Measurements from ENCODE around the gene KLHL26. TPM values are rescaled to one million over a fixed set of nuclear protein-coding genes. Genes with fewer than 3 reads are reported as not detected.

KLHL26 gene
- total and polyA plus RNA-seq, 2 of the 13 experiments (the other 11 are each of a cell fraction or from before 2014, with no cell fraction given), result 1.5 to 1.7 TPM

- TF ChIP-seq ZNF180 (CRISPR knock-in tag; IDR thresholded peaks at IDR 0.05; ENCODE audit: borderline replicate concordance, low read depth), result no peak
- TF ChIP-seq NR0B2 (CRISPR knock-in tag; IDR thresholded peaks at IDR 0.05), result no peak
- no peak for TF ChIP-seq ZNF552 (CRISPR knock-in tag; IDR thresholded peaks at IDR 0.05; ENCODE audit: borderline replicate concordance)
- TF ChIP-seq PHF5A (CRISPR knock-in tag; IDR thresholded peaks at IDR 0.05; ENCODE audit: low read depth, unreplicated experiment), result no peak
- no peak for TF ChIP-seq PAX8 (CRISPR knock-in tag; IDR thresholded peaks at IDR 0.05; ENCODE audit: borderline replicate concordance)
- TF ChIP-seq ZFY (CRISPR knock-in tag; IDR thresholded peaks at IDR 0.05), result peak; percentile 60
- no peak for TF ChIP-seq KDM4B (CRISPR knock-in tag; IDR thresholded peaks at IDR 0.05)
- TF ChIP-seq CREB1 (IDR thresholded peaks at IDR 0.05), result 0 out of 2 replicates have a peak, but pooled peaks have one; percentile 3
- TF ChIP-seq CREB1 (CRISPR knock-in tag; IDR thresholded peaks at IDR 0.05), result no peak
- no peak for TF ChIP-seq ZNF451 (CRISPR knock-in tag; IDR thresholded peaks at IDR 0.05)
- no peak for TF ChIP-seq ZNF746 (CRISPR knock-in tag; IDR thresholded peaks at IDR 0.05)
- TF ChIP-seq HBP1 (CRISPR knock-in tag; IDR thresholded peaks at IDR 0.05; ENCODE audit: low read depth), result 0 out of 2 replicates have a peak, but pooled peaks have one; percentile 51
- no peak for TF ChIP-seq PHF21A (CRISPR knock-in tag; IDR thresholded peaks at IDR 0.05)
- TF ChIP-seq FOXO4 (CRISPR knock-in tag; conservative IDR thresholded peaks at IDR 0.05), result no peak
- no peak for TF ChIP-seq ZNF660 (CRISPR knock-in tag; IDR thresholded peaks at IDR 0.05; ENCODE audit: borderline replicate concordance, low read depth)
- no peak for TF ChIP-seq ZNF674 (CRISPR knock-in tag; IDR thresholded peaks at IDR 0.05; ENCODE audit: low read depth)
- TF ChIP-seq ZNF484 (CRISPR knock-in tag; IDR thresholded peaks at IDR 0.05; ENCODE audit: borderline replicate concordance, low read depth), result no peak
- 0 out of 2 replicates have a peak, but pooled peaks have one; percentile 52 for TF ChIP-seq ZNF563 (CRISPR knock-in tag; IDR thresholded peaks at IDR 0.05)
- no peak for TF ChIP-seq ZNF143 (CRISPR knock-in tag; IDR thresholded peaks at IDR 0.05)
- TF ChIP-seq EEA1 (CRISPR knock-in tag; IDR thresholded peaks at IDR 0.05; ENCODE audit: borderline replicate concordance), result no peak
- TF ChIP-seq ZGPAT (CRISPR knock-in tag; IDR thresholded peaks at IDR 0.05), result no peak
- no peak for TF ChIP-seq TMF1 (CRISPR knock-in tag; IDR thresholded peaks at IDR 0.05; ENCODE audit: low read depth)
These were observed at the start of gene KLHL26 (continued) for GRCh38 chr19:18636969-18637629.
